Measurements from ENCODE around the gene SIPA1L2. TPM values are rescaled to one million over a fixed set of nuclear protein-coding genes. Genes with fewer than 3 reads are reported as not detected.

Gene SIPA1L2
- total and polyA plus RNA-seq, 2 of the 13 experiments (the other 11 are each of a cell fraction or from before 2014, with no cell fraction given), result 0.03 TPM; not detected in 1

- no peak overlapping the region for H3K9ac ChIP-seq (ENCODE audit: insufficient read depth, low read depth, low read length)
- no peak overlapping the region for H3K4me2 ChIP-seq (ENCODE audit: low read depth, low read length)
- TF ChIP-seq ZFP82 (CRISPR knock-in tag; IDR thresholded peaks at IDR 0.05; ENCODE audit: borderline replicate concordance), result no peak
- TF ChIP-seq ZNF841 (CRISPR knock-in tag; IDR thresholded peaks at IDR 0.05; ENCODE audit: borderline replicate concordance), result no peak
- no peak for TF ChIP-seq ZNF724P (CRISPR knock-in tag; IDR thresholded peaks at IDR 0.05; ENCODE audit: borderline replicate concordance)
- TF ChIP-seq ZNF205 (CRISPR knock-in tag; IDR thresholded peaks at IDR 0.05), result no peak
- H2AFZ ChIP-seq (ENCODE audit: low read length), result no peak overlapping the region
- WGBS (ENCODE audit: low lambda C conversion rate), result 9% methylated on average over 6 of the region's 6 CpGs
- no peaks in the 10 kb centered on the region for H3K36me3 ChIP-seq (replicated peaks in 1 of 2; ENCODE audit: control insufficient read depth in 1 of 2, insufficient read depth in 2 of 2, low read length in 2 of 2)
- intact Hi-C loops (cut with micrococcal nuclease; ENCODE audit: unreplicated experiment) (no loop called here), in situ Hi-C loops (cut with HindIII; ENCODE audit: extremely low pct_ligation_motif_present, low pct_unique_long_range_greater_than_20kb) (no loop called here)
- ATAC-seq (no peak), FAIRE-seq (no peak), DNase-seq (ENCODE audit: low spot score) (no peak)
- ChIA-PET CTCF (ENCODE audit: low intra/inter-chr PET ratio, low total read pairs) (no interaction called here), POLR2A (no interaction called here)
- no peak overlapping the region for H3K27ac ChIP-seq (ENCODE audit: extremely low read length, insufficient read depth, low read length)
- BruUV-seq (replicated peaks), result no TSS peak
- H3K79me2 ChIP-seq (ENCODE audit: insufficient read depth, low read length), result no peaks in the 10 kb centered on the region
- H4K20me1 ChIP-seq (ENCODE audit: insufficient read depth, low read length), result no peaks in the 10 kb centered on the region
- H3K4me3 ChIP-seq (replicated peaks in 1 of 3; ENCODE audit: insufficient read depth in 1 of 3, low read depth in 2 of 3, low read length in 3 of 3), result no peak overlapping the region
- H3K4me1 ChIP-seq (ENCODE audit: insufficient read depth, low read length), result no peaks in the 10 kb centered on the region
- no peaks in the 10 kb centered on the region for H3K9me3 ChIP-seq (ENCODE audit: low read length)
- H3K27me3 ChIP-seq (ENCODE audit: control insufficient read depth in 1 of 2, insufficient read depth in 2 of 2, low read length in 2 of 2), result peaks cover 0 to 10% of the 10 kb centered on the region in 2 experiments; a peak in 1 of 5 replicates
Measured at GRCh38 chr1:232589111-232589811, 40.7 kb downstream of the SIPA1L2 start.

- Histone ChIP-seq H3K4me2 (ENCODE audit: low read depth, low read length) (no peak overlapping the region), H3K79me2 (ENCODE audit: insufficient read depth, low read length) (no peaks in the 10 kb centered on the region), H2AFZ (ENCODE audit: low read length) (no peak overlapping the region), H3K4me1 (ENCODE audit: insufficient read depth, low read length) (no peaks in the 10 kb centered on the region), H3K36me3 (replicated peaks in 1 of 2; ENCODE audit: control insufficient read depth in 1 of 2, insufficient read depth in 2 of 2, low read length in 2 of 2) (no peaks in the 10 kb centered on the region), H3K4me3 (replicated peaks in 1 of 3; ENCODE audit: insufficient read depth in 1 of 3, low read depth in 2 of 3, low read length in 3 of 3) (no peak overlapping the region), H4K20me1 (ENCODE audit: insufficient read depth, low read length) (no peaks in the 10 kb centered on the region), H3K9ac (ENCODE audit: insufficient read depth, low read depth, low read length) (no peak overlapping the region), H3K27me3 (ENCODE audit: control insufficient read depth in 1 of 2, insufficient read depth in 2 of 2, low read length in 2 of 2) (no peaks in the 10 kb centered on the region), H3K9me3 (ENCODE audit: low read length) (no peaks in the 10 kb centered on the region), H3K27ac (ENCODE audit: extremely low read length, insufficient read depth, low read length) (no peak overlapping the region)
- ATAC-seq (no peak), FAIRE-seq (no peak), DNase-seq (ENCODE audit: low spot score) (no peak)
- ChIA-PET POLR2A (no interaction called here), CTCF (ENCODE audit: low intra/inter-chr PET ratio, low total read pairs) (no interaction called here)
- WGBS (ENCODE audit: low lambda C conversion rate), result 12% methylated on average over 11 of the region's 11 CpGs
- in situ Hi-C loops (cut with HindIII; ENCODE audit: extremely low pct_ligation_motif_present, low pct_unique_long_range_greater_than_20kb), result no loop called here
- TF ChIP-seq ELF3 (CRISPR knock-in tag; IDR thresholded peaks at IDR 0.05) (no peak), NR2F6 (IDR thresholded peaks at IDR 0.05) (no peak), NR2F6 (CRISPR knock-in tag; IDR thresholded peaks at IDR 0.05) (no peak), MAFF (IDR thresholded peaks at IDR 0.05; ENCODE audit: low read depth, low read length) (no peak), ZNF234 (CRISPR knock-in tag; conservative IDR thresholded peaks at IDR 0.05) (no peak), ZNF30 (CRISPR knock-in tag; IDR thresholded peaks at IDR 0.05) (no peak), KLF6 (CRISPR knock-in tag; IDR thresholded peaks at IDR 0.05) (no peak), ZNF639 (CRISPR knock-in tag; conservative IDR thresholded peaks at IDR 0.05) (no peak), NFE2L1 (CRISPR knock-in tag; IDR thresholded peaks at IDR 0.05; ENCODE audit: borderline replicate concordance) (no peak), ZNF572 (CRISPR knock-in tag; IDR thresholded peaks at IDR 0.05) (no peak), ZNF274 (CRISPR knock-in tag; IDR thresholded peaks at IDR 0.05) (no peak)
- intact Hi-C loops (cut with micrococcal nuclease; ENCODE audit: unreplicated experiment), result no loop called here
- no TSS peak for BruUV-seq (replicated peaks)
Measured at GRCh38 chr1:232587141-232588008, 42.6 kb downstream of the SIPA1L2 start.
